Measurements from ENCODE around the gene CYTH2.
"Not testable (repeated sequence)": the region's sequence is repeated elsewhere in the genome, so short reads cannot be mapped to it uniquely, and the experiment has no call there.

CYTH2 gene

GRCh38 chr19:48478339-48479256 is 9.4 kb downstream of the CYTH2 start:
- DNase-seq (ENCODE audit: low read depth), result no peak

DNA sequence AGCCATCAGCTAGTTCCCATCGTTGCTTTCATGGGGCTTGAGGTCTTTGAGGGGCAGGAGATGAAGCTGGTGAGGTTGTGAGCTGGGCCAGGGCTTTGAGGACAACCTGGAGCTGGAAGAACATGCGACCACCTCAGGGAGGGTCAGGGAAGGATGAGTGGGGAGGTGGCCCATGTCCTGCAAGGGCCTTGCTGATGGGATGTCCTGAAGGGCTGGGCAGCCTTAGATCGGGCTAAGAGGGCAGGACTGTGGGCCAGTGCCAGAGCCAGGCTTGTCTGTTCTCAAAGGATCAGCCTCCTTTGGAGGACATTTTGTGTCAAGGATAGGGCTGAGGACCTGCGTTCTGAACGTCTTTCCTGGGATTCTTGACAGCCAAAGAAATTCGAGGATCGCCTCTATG is 10.5 kb downstream of the CYTH2 start:
- DNase-seq (ENCODE audit: low read depth), result no peak

GRCh38 chr19:48480183-48480557 is 11.0 kb downstream of the CYTH2 start:
- peak; percentile 15 for DNase-seq (ENCODE audit: low read depth)

- no peak for DNase-seq (ENCODE audit: low read depth)
These were observed 11.7 kb downstream of the CYTH2 start for GRCh38 chr19:48480558-48481500.

- no peak for DNase-seq (ENCODE audit: low read depth)
These were observed 12.9 kb downstream of the CYTH2 start for GRCh38 chr19:48481846-48482639.

- no peak for DNase-seq (ENCODE audit: low read depth)
These were observed 14.1 kb downstream of the CYTH2 start for GRCh38 chr19:48483301-48483700.

- no peak for DNase-seq (ENCODE audit: low read depth)
These were observed 15.2 kb downstream of the CYTH2 start for GRCh38 chr19:48484247-48484893.

GRCh38 chr19:48484931-48485612 is 15.9 kb downstream of the CYTH2 start:
- no peak for DNase-seq (ENCODE audit: low read depth)

DNA sequence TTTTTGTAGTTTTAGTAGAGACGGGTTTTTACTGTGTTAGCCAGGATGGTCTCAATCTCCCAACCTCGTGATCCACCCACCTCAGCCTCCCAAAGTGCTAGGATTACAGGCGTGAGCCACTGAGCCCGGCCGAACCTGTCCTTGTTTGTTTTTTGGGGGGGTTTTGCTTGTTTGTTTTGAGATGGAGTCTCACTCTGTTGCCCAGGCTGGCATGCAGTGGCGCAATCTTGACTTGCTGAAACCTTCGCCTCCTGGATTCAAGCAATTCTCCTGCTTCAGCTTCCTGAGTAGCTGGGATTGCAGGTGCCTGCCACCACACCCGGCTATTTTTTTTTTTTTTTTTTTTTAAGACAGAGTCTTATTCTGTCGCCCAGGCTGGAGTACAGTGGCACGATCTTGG is 17.5 kb downstream of the CYTH2 start:
- not testable (repeated sequence) for DNase-seq (ENCODE audit: low read depth)

DNA sequence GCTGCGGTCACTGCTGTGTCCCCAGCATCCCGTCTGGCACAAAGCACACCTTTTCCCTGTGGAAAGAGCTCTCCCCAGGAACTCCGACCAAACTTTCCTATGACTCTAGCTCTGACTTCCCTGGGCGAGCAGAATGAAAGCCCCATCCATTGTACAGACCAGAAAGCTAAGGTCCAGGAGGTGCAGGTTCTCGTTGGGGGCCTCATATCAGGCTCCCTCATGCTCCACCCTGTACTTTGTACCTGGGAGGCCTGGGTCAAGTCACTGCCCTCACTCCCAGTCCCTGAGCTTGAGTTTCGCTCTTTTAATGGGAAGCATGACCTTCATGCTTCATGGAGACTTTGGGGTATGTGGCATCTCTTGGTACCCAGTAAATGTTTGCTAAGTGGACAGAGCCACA is 18.4 kb downstream of the CYTH2 start:
- no peak for DNase-seq (ENCODE audit: low read depth)

DNA sequence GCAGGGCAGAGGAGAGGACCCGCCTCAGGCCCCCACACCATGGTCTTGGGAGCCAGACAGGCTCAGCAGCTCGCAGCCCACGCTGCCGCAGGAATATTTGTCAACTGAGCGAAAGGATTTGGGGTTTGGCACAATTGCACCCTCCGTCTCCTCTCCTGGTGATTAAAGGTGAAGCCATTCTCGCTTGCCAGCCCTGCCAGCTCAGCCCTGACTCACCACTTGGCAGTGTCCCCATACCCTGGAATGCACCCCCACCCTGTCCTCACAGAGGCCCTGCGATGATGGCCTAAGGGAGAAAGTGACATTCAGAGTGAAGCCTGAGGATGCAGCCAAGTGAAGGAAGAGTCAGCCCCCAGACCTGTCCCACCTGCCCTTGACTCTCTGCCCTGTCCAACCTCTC is 18.8 kb downstream of the CYTH2 start:
- no peak for DNase-seq (ENCODE audit: low read depth)

- not testable (repeated sequence) for DNase-seq (ENCODE audit: low read depth)
These were observed 19.3 kb downstream of the CYTH2 start for GRCh38 chr19:48488478-48488877.

DNA sequence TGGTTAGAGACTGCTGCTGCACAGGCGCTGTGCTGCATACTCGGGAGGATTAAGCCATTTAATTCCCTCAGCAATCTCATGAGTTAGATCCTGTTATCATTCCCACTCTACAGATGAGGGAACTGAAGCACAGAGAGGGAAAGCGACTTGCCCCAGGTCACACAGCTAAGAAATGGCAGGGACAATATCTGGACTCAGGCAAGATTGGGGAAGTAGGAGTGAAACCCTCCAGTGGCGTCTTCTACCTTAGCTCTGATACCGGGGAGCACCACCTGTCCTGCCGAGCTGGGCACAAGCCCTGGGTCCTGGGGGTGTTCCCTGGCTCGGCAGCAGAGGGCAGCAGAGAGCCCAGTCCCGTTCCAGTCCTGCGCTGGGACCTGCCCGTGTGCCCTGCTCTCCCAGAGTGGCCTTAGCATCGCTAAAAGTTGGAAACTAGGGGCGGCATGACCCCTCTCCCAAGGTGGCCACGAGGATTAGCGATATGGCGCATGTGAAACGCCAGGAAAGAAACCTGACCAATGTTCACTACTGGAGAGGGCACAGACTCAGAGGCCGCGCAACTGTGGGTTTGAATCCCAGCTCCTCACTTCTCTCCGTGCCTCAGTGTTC is 20.5 kb downstream of the CYTH2 start:
- DNase-seq (ENCODE audit: low read depth), result peak; percentile 60

GRCh38 chr19:48490981-48491792 is 22.0 kb downstream of the CYTH2 start:
- DNase-seq (ENCODE audit: low read depth), result no peak

GRCh38 chr19:48491793-48492123 is 22.6 kb downstream of the CYTH2 start:
- DNase-seq (ENCODE audit: low read depth), result no peak

DNA sequence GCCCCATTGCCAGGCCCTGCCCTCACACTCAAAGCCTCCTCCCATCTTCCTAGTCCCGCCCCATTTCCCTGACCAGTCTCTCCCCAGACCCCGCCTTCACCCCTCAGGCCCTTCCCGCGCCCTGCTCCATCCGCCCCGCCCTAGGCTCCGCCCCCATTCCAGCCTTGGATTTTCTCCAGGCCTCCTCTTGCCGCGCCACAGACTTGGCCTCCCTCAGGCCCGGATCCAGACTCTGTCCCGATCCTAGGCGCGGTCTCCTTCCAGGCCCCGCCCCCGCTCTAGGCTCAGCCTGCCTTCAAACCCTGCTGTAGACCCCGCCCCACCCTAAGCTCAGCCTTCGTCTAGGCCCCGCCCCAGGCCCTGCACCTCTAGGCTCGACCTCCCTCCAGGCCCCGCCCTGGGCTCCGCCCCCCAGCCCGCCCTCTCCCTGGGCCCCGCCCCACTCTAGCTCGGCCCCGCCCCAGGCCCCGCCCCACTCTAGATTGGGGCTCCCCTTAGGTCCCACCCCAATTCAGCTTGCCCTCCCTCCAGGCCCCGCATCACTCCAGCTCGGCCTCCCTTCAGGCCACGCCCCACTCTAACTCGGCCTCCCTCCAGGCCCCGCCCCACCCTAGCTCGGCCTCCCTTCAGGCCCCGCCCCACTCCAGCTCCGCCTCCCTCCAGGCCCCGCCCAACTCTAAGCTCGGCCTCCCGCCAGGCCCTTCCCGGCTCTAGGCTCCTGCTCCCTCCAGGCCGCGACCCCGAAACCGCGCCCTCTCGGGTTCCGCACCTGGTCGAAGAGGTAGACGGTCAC is 24.0 kb downstream of the CYTH2 start:
- DNase-seq (ENCODE audit: low read depth), result peak; percentile 60

DNA sequence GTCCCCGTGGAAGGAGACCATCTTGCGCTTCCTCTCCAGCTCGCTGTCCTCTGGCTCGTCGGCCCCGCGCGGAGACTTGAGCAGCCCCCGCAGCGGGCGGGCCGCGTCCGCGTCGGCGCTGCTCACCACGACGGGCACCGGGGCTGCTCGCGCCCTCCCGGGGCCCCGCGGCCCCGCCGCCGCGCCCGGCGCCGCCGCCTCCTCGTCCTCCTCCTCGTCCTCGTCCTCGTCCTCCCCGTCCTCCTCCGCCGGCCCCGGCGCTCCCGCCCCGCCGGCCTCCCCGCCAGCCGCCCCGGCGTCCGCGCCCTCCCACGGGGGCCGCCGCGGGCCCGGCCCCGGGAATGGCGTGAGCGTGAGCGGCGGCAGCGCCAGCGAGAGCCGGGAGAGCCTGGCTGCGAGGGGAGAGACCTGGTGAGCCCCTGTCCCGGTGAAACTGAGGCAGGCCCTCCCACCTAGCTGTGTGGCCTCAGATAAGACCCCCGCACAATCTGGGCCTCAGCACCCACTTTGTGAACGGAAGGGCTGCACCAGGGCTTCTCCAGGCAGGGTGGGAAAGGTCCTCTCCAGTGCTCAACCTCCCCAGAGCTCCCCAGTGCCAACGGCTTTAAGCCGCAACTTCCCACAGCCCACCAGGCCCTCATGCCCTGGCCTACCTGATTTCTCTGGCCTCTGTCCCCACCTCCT is 24.7 kb downstream of the CYTH2 start:
- no peak for DNase-seq (ENCODE audit: low read depth)

DNA sequence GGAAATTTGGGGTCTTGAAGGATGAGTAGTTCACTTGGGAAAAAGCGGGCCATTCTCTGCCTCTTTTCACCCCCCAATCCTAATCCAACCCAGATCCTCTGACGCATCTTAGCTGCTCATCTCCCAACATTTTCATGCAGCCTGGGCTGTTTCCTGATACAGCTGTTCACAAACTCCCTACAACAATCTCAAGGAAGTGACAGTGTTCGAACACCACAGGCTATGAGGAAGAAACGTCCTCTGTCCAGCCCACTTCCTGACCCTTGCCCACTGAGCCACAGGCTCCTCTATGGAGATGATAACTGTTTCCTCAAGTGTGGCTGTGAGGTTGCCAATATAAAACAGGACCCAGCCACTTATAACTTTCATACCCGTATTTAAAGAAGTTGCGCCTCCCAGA is 26.2 kb downstream of the CYTH2 start:
- no peak for DNase-seq (ENCODE audit: low read depth)

Measured in stimulated activated CD8-positive, alpha-beta memory T cell treated with anti-CD3 and anti-CD28 coated beads, Interleukin-15, amount 100 ng/mL, for 1 hour (primary cell).